Epithelial cell of proximal tubule (primary cell): ENCODE results near the gene N4BP3. TPM values are rescaled to one million over a fixed set of nuclear protein-coding genes. Genes with fewer than 3 reads are reported as not detected.
A peak's percentile ranks its signal among the peaks of the same experiment; 100 is the strongest.
"Not testable (repeated sequence)": the region's sequence is repeated elsewhere in the genome, so short reads cannot be mapped to it uniquely, and the experiment has no call there.

Source experiments
- DNase-seq: peaks from one replicate; pipeline ENCODE4 v3.0.0-alpha.2; 2011; ENCODE audit warnings: low read depth
- H3K4me3 ChIP-seq: 2 replicates; pipeline ENCODE4 v1.5.1; 2011; ENCODE audit warnings: low read depth, mild to moderate bottlenecking, low read length
- CTCF ChIP-seq: conservative IDR thresholded peaks from 2 replicates; pipeline ENCODE4 v1.5.1; 2012; ENCODE audit warnings: low read depth, mild to moderate bottlenecking, low read length
- total RNA-seq: library from RNA; depleted of rRNA; stranded (reverse); fragments of >200 nt; gene quantifications from 2 replicates; pipeline ENCODE4 v1.2.3, GENCODE V29; 2015

Gene N4BP3
- total RNA-seq, 1 donor from 2014 or later = 3.1 TPM

- DNase-seq = no peak
- TF ChIP-seq CTCF = peak; percentile 61
- H3K4me3 ChIP-seq = no peak overlapping the region
Observed at GRCh38 chr5:178074266-178074952, 38.9 kb upstream of the N4BP3 start.

- not testable (repeated sequence) for H3K4me3 ChIP-seq, DNase-seq
Observed at GRCh38 chr5:178076965-178077364, 36.4 kb upstream of the N4BP3 start.

GRCh38 chr5:178077751-178078150 lies 35.6 kb upstream of the N4BP3 start:
- TF ChIP-seq CTCF = no peak
- no peak overlapping the region for H3K4me3 ChIP-seq
- no peak for DNase-seq

GRCh38 chr5:178078197-178079010 lies 34.9 kb upstream of the N4BP3 start:
- no peak for TF ChIP-seq CTCF
- no peak overlapping the region for H3K4me3 ChIP-seq
- DNase-seq = no peak

GRCh38 chr5:178080056-178080455 lies 33.3 kb upstream of the N4BP3 start:
- DNase-seq = no peak
- H3K4me3 ChIP-seq = no peak overlapping the region
- no peak for TF ChIP-seq CTCF

- no peak for DNase-seq
- H3K4me3 ChIP-seq = no peak overlapping the region
- no peak for TF ChIP-seq CTCF
Observed at GRCh38 chr5:178080618-178081410, 32.5 kb upstream of the N4BP3 start.
